Esophagus (tissue), 2 donors: ENCODE results near the gene PIKFYVE. TPM values are rescaled to one million over a fixed set of nuclear protein-coding genes. Genes with fewer than 3 reads are reported as not detected.

ENCODE experiments used
- H3K27ac ChIP-seq, 2 donors: one replicate each; pipeline ENCODE4 v1.5.1; 2013; ENCODE audit warnings: low read depth in 2 of 2, mild to moderate bottlenecking in 2 of 2, inconsistent platforms in 1 of 2, low read length in 1 of 2, moderate library complexity in 1 of 2
- H3K27me3 ChIP-seq, 2 donors: one replicate each; pipeline ENCODE4 v1.6.1; 2013; ENCODE audit warnings: low read length in 2 of 2, control low read depth in 1 of 2, mild to moderate bottlenecking in 1 of 2; ENCODE audit not compliant: insufficient read depth in 2 of 2, control insufficient read depth in 1 of 2
- H3K36me3 ChIP-seq, 2 donors: one replicate each; pipeline ENCODE4 v1.6.1; 2013; ENCODE audit warnings: low read length in 1 of 2; ENCODE audit not compliant: control insufficient read depth in 2 of 2, insufficient read depth in 2 of 2
- H3K4me1 ChIP-seq, 2 donors: one replicate each; pipeline ENCODE4 v1.6.1; 2013; ENCODE audit warnings: low read length in 1 of 2; ENCODE audit not compliant: control insufficient read depth in 2 of 2, insufficient read depth in 2 of 2
- H3K4me3 ChIP-seq, 2 donors: one replicate each; pipeline ENCODE4 v1.5.1; 2013; ENCODE audit warnings: low read length in 2 of 2, mild to moderate bottlenecking in 2 of 2, low read depth in 1 of 2, moderate library complexity in 1 of 2
- H3K9me3 ChIP-seq, 2 donors: one replicate each; pipeline ENCODE4 v1.6.1; 2013; ENCODE audit warnings: mild to moderate bottlenecking in 2 of 2, low read depth in 1 of 2, low read length in 1 of 2, moderate library complexity in 1 of 2; ENCODE audit not compliant: control insufficient read depth in 2 of 2, insufficient read depth in 1 of 2
- WGBS, 2 donors: extraction: QIAGEN DNeasy Blood & Tissue Kit; methylation state at CpG; one replicate each; pipeline ENCODE4 v1.1.7; 2013; 5-methylcytosine and 5-hydroxymethylcytosine counted together
- polyA plus RNA-seq, 2 donors: library from polyadenylated mRNA; stranded (reverse); fragments of 200-250 nt; gene quantifications; one replicate each; pipeline ENCODE4 v1.2.3, GENCODE V29; 2013
- donor health status: healthy with polysubstance abuse.
- donor health status: Bipolar disorder and iron deficiency.

Gene PIKFYVE
- polyA plus RNA-seq, 2 donors: 2.9 to 3.6 TPM

- Histone ChIP-seq H3K27me3 (no peaks in the 10 kb centered on the region), H3K9me3 (no peaks in the 10 kb centered on the region), H3K27ac (no peak overlapping the region), H3K36me3 (peaks cover 4 to 5% of the 10 kb centered on the region in 2 donors), H3K4me1 (no peaks in the 10 kb centered on the region), H3K4me3 (no peak overlapping the region)
- WGBS, 2 donors: 47 to 62% methylated on average over 4 of the region's 4 CpGs
Observed at GRCh38 chr2:208294482-208295024, 28.5 kb downstream of the PIKFYVE start.

GRCh38 chr2:208295834-208296233 is 29.8 kb downstream of the PIKFYVE start:
- no peaks in the 10 kb centered on the region for H3K27me3 ChIP-seq
- no peak overlapping the region for H3K27ac ChIP-seq
- no peaks in the 10 kb centered on the region for H3K9me3 ChIP-seq
- no peak overlapping the region for H3K4me3 ChIP-seq
- peaks cover 4 to 5% of the 10 kb centered on the region in 2 donors for H3K36me3 ChIP-seq
- WGBS, 2 donors: 93 to 96% methylated on average over 4 of the region's 4 CpGs
- H3K4me1 ChIP-seq: no peaks in the 10 kb centered on the region

- no peak overlapping the region for H3K27ac ChIP-seq
- H3K27me3 ChIP-seq: no peaks in the 10 kb centered on the region
- H3K4me3 ChIP-seq: no peak overlapping the region
- 94 to 95% methylated on average over 2 of the region's 2 CpGs for whole genome bisulfite sequencing, 2 donors
- no peaks in the 10 kb centered on the region for H3K9me3 ChIP-seq
- H3K4me1 ChIP-seq: no peaks in the 10 kb centered on the region
- peaks cover 4 to 5% of the 10 kb centered on the region in 2 donors for H3K36me3 ChIP-seq
Observed at GRCh38 chr2:208296610-208297009, 30.6 kb downstream of the PIKFYVE start.

GRCh38 chr2:208297961-208298360 is 31.9 kb downstream of the PIKFYVE start:
- H3K4me1 ChIP-seq: no peaks in the 10 kb centered on the region
- 82 to 89% methylated on average over 1 of the region's 1 CpG for WGBS, 2 donors
- H3K27ac ChIP-seq: no peak overlapping the region
- H3K36me3 ChIP-seq: peaks cover 4 to 5% of the 10 kb centered on the region in 2 donors
- no peaks in the 10 kb centered on the region for H3K9me3 ChIP-seq
- no peak overlapping the region for H3K4me3 ChIP-seq
- no peaks in the 10 kb centered on the region for H3K27me3 ChIP-seq

GRCh38 chr2:208300847-208301618 is 35.0 kb downstream of the PIKFYVE start:
- Histone ChIP-seq H3K27me3 (no peaks in the 10 kb centered on the region), H3K36me3 (peaks cover 8 to 9% of the 10 kb centered on the region in 2 donors), H3K4me1 (no peaks in the 10 kb centered on the region), H3K4me3 (no peak overlapping the region), H3K9me3 (no peaks in the 10 kb centered on the region), H3K27ac (no peak overlapping the region)
- WGBS, 2 donors: 58 to 81% methylated on average over 5 of the region's 5 CpGs

GRCh38 chr2:208304157-208304556 is 38.1 kb downstream of the PIKFYVE start:
- peaks cover 4% of the 10 kb centered on the region in 2 donors for H3K36me3 ChIP-seq
- H3K27ac ChIP-seq: no peak overlapping the region
- H3K9me3 ChIP-seq: no peaks in the 10 kb centered on the region
- no peaks in the 10 kb centered on the region for H3K27me3 ChIP-seq
- 92 to 93% methylated on average over 4 of the region's 4 CpGs for WGBS, 2 donors
- no peaks in the 10 kb centered on the region for H3K4me1 ChIP-seq
- H3K4me3 ChIP-seq: no peak overlapping the region

- no peak overlapping the region for H3K4me3 ChIP-seq
- 97 to 98% methylated on average over 4 of the region's 4 CpGs for WGBS, 2 donors
- H3K4me1 ChIP-seq: no peaks in the 10 kb centered on the region
- no peak overlapping the region for H3K27ac ChIP-seq
- no peaks in the 10 kb centered on the region for H3K9me3 ChIP-seq
- H3K27me3 ChIP-seq: no peaks in the 10 kb centered on the region
- H3K36me3 ChIP-seq: peaks cover 4% of the 10 kb centered on the region in 2 donors
Observed at GRCh38 chr2:208304695-208305094, 38.6 kb downstream of the PIKFYVE start.

- peaks cover 4% of the 10 kb centered on the region in 2 donors for H3K36me3 ChIP-seq
- no peaks in the 10 kb centered on the region for H3K4me1 ChIP-seq
- H3K27ac ChIP-seq: no peak overlapping the region
- H3K9me3 ChIP-seq: no peaks in the 10 kb centered on the region
- 93 to 96% methylated on average over 1 of the region's 1 CpG for WGBS, 2 donors
- no peak overlapping the region for H3K4me3 ChIP-seq
- H3K27me3 ChIP-seq: no peaks in the 10 kb centered on the region
Observed at GRCh38 chr2:208306291-208306690, 40.2 kb downstream of the PIKFYVE start.

GRCh38 chr2:208311321-208311720 is 45.3 kb downstream of the PIKFYVE start:
- Histone ChIP-seq H3K27me3 (no peaks in the 10 kb centered on the region), H3K4me3 (no peak overlapping the region), H3K36me3 (peaks cover 4 to 5% of the 10 kb centered on the region in 2 donors), H3K9me3 (no peaks in the 10 kb centered on the region), H3K27ac (no peak overlapping the region), H3K4me1 (no peaks in the 10 kb centered on the region)
- WGBS, 2 donors: 61 to 63% methylated on average over 2 of the region's 2 CpGs

GRCh38 chr2:208311954-208312353 is 45.9 kb downstream of the PIKFYVE start:
- Histone ChIP-seq H3K4me3 (no peak overlapping the region), H3K4me1 (no peaks in the 10 kb centered on the region), H3K27ac (no peak overlapping the region), H3K36me3 (peaks cover 4 to 5% of the 10 kb centered on the region in 2 donors), H3K27me3 (no peaks in the 10 kb centered on the region), H3K9me3 (no peaks in the 10 kb centered on the region)
- WGBS, 2 donors: 58 to 63% methylated on average over 4 of the region's 4 CpGs
